ENCODE data around the gene PSTPIP2.

GRCh38 chr18:46084431-46084830 lies 12.4 kb upstream of the PSTPIP2 start:
- TF ChIP-seq POLR2A (IDR thresholded peaks at IDR 0.05) (no peak), CTCF (IDR thresholded peaks at IDR 0.05) (no peak)
